HG03066 (cell line): ENCODE results near the gene PRODH2.

Source experiments
- ATAC-seq: cut with Tn5 transposase; IDR thresholded peaks from one replicate; pipeline ENCODE4 v1.9.1; 2021; ENCODE audit warnings: low read depth; ENCODE audit not compliant: unreplicated experiment

PRODH2 gene, protein sequence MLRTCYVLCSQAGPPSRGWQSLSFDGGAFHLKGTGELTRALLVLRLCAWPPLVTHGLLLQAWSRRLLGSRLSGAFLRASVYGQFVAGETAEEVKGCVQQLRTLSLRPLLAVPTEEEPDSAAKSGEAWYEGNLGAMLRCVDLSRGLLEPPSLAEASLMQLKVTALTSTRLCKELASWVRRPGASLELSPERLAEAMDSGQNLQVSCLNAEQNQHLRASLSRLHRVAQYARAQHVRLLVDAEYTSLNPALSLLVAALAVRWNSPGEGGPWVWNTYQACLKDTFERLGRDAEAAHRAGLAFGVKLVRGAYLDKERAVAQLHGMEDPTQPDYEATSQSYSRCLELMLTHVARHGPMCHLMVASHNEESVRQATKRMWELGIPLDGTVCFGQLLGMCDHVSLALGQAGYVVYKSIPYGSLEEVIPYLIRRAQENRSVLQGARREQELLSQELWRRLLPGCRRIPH

DNA sequence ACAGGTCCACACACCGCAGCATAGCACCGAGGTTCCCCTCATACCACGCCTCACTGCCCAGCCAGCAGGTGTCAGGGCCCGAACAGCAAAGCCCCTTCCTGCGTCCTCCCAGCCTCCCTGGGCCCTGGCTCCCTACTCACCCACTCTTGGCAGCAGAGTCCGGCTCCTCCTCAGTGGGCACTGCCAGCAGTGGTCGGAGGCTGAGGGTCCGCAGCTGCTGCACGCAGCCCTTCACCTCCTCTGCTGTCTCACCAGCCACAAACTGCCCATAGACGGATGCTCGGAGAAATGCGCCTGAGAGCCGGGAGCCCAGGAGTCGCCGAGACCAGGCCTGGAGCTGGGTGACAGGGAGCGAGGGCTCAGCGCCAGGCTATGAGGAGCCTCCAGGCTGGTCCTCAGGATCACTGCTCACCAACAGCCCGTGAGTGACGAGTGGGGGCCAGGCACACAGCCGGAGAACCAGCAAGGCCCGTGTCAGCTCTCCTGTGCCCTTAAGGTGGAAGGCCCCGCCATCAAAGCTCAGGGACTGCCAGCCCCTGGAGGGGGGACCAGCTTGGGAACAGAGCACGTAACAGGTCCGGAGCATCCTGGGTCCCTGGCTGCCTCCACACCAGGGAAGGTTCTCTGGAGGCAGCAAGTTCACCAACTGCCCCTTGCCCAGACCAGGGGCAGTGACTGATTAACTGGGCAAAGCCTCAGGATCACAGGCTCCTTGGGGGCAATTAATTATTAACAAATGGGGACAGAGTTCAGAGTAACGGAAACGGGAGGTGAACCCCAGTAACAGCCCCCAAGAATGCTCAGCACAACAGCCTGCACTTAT is at the start of gene PRODH2:
Gene PRODH2 (minus strand): TSS at position 626 of the 823 bp plus-strand sequence. CDS start 40 bp downstream, at position 586.
- ATAC-seq, result no peak

DNA sequence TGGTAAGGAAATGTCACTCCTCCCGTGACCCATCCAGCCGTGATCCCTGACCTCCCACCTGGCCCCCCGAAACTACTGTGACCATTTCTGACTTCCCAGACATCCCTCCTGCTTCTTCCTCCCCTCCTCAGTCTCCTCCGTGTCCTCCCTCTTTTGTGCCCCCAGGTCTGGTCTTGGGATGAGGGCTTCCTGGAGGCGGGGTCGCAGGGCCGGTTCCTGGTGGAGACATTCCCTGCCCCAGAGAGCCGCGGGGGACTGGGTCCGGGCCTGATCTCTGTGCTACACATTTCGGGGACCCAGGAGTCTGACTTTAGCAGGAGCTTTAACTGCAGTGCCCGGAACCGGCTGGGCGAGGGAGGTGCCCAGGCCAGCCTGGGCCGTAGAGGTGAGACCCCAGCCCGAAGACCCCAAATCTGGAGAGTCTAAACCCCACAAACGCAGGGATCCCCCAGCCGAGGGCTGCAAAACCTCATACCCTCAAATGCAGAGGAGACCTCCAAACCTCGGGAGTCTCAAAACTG is 49.1 kb upstream of the PRODH2 start:
- ATAC-seq, result no peak

DNA sequence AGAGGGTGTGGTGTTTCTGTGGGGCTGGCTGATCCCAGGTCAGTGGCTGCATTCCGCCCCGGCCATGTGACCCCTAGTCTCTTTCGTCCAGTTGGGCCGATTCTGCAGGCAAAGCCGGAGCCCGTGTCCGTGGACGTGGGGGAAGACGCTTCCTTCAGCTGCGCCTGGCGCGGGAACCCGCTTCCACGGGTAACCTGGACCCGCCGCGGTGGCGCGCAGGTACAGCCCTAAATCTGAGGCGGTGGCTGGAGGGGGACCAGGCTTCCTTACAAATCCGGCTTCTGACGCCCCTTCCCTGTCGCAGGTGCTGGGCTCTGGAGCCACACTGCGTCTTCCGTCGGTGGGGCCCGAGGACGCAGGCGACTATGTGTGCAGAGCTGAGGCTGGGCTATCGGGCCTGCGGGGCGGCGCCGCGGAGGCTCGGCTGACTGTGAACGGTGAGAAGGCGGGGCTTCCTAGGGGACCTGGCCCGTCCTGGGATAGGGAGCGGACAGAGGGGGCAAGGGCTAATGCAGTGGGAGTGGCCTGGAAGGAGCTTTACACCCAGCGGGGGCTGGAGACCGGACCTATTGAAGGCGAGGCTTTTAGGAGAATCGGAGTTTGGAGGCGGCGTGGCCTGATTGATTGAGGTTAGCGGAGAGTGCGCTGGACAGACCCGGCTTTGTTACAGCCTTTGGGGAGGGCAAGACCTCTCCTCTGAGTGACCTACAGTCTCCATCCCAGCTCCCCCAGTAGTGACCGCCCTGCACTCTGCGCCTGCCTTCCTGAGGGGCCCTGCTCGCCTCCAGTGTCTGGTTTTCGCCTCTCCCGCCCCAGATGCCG is 48.4 kb upstream of the PRODH2 start:
- no peak for ATAC-seq

DNA sequence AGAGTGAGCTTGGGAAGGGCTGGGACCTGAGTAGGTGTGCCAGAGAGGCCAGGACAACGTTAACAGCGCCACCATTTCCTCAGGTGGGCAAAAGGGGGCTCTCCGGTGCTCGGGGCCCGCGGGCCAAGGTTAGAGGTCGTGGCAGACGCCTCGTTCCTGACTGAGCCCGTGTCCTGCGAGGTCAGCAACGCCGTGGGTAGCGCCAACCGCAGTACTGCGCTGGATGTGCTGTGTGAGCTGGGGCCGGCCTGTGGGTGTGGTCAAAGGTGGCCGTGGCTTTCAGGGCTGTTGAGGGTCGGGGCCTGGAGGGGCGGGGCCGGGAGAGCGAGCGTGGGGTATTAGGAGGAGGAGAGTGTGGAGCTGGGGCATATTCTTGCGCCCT is 47.8 kb upstream of the PRODH2 start:
- no peak for ATAC-seq

DNA sequence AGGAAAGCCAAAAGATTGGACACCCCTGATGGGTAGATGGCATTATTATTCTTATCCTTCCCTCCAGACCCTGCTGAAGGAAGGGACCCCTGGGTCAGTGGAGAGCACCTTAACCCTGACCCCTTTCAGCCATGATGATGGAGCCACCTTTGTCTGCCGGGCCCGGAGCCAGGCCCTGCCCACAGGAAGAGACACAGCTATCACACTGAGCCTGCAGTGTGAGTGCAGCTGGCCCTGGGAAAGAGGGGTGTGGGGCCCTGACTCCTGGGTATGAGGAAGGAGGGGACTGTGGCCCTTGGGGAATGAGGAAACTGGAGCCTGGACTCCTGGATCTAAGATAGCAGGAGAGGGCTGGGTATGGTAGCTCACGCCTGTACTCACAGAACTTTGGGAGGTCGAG is 46.8 kb upstream of the PRODH2 start:
- no peak for ATAC-seq

DNA sequence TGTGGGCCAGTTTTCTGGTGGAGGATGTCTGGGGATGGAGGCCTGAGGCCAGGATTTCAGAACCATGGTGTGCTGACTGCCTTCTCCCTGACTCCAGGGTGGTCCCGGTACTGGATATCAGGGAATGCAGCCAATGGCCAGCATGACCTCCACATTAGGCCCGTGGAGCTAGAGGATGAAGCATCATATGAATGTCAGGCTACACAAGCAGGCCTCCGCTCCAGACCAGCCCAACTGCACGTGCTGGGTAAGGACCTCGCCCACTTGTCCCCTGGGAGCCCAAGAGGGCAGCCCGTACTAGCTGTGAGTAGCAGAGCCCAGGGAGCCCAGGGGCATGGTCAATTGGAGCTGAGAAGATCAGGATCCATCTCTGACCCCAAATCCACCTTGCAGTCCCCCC is 45.7 kb upstream of the PRODH2 start:
- ATAC-seq, result no peak

DNA sequence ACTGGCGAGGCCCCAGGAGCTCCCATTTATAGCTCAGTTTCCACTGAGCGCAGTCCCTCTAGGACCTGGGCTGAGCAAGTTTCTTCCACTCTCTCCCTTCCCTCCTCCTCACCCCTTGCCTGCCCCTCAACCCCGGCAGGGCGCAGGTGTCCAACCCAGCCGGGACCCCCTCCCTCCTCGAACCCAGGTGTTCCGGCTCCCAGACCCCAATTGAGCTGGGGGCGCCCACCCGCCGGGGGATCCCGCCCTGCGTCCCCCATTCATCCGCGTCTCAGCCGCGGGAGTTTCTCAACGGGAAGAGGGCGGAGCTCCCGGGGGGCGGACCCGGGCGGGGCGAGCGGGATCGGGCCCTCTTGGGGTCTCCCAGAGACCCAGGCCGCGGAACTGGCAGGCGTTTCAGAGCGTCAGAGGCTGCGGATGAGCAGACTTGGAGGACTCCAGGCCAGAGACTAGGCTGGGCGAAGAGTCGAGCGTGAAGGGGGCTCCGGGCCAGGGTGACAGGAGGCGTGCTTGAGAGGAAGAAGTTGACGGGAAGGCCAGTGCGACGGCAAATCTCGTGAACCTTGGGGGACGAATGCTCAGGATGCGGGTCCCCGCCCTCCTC is 44.0 kb upstream of the PRODH2 start, which contains the start of gene KIRREL2:
Gene KIRREL2 (plus strand): TSS at position 366 of the 604 bp plus-strand sequence. CDS start 209 bp downstream, at position 575.
- no peak for ATAC-seq

DNA sequence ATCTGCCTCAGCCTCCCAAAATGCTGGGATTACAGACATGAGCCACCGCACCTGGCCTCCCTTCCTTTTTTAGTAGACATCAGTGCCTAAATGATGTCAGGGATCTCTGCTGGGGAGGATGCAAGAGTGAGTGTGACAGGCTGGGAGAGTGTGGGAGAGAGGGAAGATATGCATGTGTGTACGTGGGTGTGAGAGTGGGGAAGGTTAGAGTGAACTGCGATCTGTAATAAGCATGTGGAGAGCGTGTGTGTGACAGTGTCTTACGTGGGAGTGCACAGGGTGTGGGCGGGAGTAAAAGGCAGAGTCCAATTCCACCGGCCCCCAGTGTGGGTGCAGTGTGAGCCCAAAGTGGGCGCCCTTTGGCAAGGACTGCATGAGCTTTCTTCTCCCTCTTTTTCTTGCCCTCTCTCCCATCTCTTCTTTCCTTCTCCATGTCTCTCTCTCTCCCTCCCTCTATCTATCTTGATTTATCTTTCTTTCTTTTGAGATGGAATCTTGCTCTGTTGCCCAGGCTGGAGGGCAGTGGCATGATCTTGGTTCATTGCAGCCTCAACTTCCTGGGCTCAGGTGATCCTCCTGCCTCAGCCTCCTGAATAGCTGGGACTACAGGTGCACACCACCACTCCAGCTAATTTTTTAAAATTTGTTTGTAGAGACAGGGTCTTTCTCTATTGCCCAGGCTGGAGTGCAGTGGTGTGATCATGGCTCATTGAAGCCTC is 40.6 kb upstream of the PRODH2 start:
- ATAC-seq, result no peak

DNA sequence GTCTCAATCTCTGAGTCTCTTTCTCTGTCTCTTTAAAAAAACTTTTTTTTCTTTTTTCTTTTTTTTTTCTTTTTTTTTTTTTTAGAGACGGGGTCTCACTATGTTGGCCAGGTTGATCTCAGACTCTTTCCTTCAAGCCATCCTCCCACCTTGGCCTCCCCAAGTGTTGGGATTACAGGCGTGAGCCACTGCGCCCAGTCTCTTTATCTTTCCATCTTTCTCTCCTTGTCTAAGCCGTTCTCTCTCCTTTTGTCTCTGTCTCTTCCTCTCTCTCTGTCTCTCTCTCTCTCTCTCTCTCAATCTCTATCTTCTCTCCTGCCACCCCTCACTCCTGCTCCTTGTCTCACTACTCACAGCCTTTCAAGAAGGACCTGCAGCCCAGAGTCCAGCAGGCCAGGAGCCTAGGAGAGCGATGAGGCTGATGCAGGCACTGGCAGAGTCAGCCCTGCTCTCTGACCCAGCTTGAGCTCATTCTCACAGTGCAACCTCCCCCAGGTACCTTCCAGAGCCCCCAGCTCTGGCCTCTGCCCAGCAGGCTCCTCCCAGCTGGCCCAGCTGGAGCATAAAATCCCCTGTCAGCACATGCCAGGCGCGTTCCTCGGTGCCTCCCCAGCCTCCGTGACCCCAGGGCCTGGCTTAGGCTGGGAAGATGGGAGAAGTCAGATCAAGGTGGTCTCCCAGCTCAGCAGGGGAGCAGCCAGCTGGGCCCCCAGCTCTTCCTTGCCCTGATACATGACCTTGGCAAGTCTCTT is 39.6 kb upstream of the PRODH2 start, which contains the start of gene NPHS1:
Gene NPHS1 (minus strand): TSS at position 476 of the 752 bp plus-strand sequence. CDS start 667 bp downstream, outside the sequence.
- no peak for ATAC-seq

DNA sequence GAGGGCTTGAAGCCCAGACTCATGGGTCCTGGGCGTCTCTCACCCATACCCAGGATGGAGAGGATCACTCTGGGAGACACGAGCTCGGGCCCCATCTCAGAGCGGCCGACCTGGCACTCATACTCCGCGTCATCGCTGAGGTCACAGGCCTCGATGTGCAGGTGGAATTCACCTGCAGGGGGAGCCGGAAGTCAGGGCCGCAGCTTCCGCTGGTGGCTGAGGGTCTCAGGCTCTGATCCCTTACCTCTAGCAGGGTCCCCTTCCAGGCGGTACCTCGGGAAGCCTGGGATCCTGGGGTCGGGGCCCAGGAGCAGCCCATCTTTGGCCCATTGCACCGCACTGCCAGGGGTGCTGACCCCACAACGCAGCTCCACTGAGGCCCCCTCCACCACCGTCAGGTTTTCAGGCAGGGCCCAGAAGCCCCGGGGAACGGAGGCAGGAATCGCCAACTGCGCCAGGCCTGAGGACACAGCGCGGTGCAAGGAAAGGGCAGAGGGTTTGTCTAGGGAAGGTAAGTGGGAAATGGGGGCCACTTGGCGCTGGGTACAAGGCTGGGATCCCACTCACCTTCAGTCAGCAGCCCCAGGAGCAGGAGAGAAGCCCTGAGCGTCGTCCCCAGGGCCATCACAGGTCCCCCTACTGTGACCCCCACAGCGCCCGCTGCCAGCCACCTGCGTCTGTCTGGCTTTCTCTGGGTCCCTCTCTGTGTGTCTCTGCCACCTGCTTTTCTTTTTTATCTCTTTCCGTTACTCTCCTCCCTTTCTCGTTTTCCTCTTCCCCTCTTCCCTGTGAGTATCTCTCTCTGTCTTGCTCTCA is 38.8 kb upstream of the PRODH2 start:
- no peak for ATAC-seq

DNA sequence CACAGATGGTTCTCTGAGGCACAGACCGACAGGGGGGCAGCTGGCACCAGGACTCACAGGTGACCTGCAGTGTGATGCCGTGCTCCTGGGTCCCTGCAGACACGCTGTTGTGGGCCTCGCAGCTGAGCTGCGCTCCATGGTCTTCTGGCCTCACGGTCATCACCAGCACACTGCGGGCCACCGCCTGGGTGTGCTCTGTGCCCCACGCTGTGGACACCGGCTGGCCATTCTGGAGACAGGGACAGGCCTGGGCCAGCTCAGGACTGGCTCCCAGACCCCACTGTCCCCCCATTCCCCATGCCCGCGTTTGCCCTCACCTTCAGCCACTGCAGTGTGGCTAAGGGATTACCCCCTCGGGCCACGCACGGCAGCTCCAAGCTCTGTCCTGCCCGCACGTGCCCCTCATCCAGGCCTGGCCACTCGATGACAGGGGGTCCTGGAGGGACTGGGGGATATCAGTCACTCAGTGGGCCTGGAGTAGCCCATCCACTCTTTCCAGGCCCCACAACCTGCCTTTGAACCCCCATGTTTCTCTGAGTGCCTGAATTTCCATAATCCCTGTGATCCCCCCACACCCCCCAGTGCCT is 36.4 kb upstream of the PRODH2 start:
- ATAC-seq, result no peak

DNA sequence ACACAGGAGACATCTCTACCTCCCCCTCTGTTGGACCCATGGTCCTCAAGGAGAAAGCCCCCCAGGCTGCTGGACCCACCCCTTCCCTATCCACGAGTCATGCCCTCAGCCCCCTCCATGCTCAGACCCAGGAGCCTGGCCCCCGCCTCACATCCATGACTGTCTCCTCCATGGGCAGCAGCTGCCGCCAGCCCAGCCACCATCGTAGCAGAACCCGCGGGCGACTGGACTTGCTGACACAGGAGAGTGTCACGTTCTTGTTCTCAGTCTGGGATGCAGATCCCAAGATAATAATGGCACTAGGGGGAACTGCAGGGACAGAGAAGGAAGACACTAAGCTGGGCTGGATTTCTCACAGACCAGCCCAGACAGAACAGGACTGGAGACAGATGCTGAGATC is 35.8 kb upstream of the PRODH2 start:
- ATAC-seq, result no peak

DNA sequence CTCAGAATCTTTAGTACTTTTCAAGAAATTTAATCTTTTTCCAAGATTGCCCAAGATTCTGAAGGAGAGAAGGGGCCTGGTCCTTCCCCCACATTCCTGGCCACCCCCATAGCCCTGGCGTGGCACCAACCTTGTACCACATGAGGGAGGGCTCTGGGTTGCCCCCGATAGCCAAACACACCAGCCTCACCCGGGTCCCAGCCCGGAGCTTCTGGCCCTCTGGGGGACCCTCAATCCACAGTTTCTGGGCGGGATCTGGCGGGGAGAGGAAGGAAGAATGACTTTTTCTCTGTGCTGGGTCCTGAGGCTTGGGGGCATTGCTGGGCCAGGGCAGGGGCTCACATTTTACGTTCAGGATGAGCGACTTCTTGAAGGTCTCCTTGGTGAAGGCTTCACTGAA is 35.3 kb upstream of the PRODH2 start:
- no peak for ATAC-seq

DNA sequence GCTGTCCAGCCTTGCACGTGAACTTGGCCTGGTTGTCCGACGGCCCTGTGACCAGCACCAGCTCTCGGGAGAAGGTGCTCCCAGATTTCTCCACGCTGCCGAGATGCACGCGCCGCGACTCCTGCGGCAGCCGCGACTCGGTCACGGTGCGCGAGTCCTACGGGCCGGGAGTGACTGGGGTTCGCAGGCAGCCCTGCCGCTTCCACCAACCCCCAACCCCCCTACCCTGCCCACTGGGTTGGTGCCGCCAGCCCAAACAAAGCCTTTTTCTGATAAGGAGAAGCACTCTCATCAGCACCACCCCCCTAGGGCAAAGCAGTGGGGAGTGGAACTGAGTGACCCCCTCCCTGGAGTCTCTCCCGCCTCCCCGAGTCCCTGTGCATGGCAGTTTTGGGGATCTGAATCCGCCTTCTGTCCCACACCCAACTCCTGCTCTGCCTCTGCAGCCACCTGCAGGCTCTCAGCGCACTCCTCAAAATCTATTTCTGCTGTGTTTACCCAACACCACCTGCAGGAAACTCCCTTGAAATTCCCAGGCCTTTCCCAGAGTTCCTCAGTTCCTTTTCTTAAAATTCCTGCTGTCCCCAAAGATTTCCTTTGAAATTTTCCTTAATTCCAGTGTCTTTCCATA is 33.5 kb upstream of the PRODH2 start:
- ATAC-seq, result no peak

DNA sequence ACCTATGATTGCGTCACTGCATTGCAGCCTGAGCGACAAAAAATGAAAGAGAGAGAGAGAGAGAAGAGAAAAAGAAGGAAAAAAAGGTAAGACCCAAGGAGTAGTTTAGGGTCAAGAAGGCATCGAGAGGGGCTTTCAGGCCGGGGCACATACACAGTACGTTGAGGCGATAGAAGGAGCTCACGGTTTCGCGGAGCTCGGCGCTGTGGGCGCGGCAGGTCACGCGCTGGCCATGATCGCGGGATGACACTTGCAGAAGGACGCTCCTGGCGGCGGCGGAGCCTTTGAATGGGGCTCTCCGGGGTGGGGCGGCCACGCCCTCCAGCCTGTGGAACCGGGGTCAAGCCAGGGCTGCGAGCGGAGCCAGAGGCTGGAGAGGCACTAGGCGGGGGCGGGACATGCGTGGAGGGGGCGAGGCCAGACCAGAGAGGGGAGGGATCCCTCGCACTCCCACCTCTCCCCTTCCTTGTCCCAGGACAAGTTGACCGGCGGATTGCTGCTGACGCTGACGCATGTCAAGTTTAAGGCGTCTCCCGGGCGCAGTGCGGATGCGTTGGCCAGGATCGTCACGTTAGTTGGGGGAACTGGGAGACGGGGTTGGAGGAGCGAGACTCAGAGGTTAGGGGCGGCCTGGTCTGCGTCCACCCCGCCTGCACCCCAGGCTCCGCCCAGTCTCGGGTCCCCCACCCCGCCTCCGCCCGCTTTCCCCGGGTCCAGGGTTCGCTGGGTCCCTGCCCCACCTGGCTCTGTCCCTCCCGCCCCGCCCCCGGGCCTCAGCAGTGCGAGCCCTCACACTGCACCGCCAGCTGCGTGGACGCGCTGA is 32.8 kb upstream of the PRODH2 start:
- no peak for ATAC-seq
